ENCODE data around the gene PCBP4.

PCBP4 gene

DNA sequence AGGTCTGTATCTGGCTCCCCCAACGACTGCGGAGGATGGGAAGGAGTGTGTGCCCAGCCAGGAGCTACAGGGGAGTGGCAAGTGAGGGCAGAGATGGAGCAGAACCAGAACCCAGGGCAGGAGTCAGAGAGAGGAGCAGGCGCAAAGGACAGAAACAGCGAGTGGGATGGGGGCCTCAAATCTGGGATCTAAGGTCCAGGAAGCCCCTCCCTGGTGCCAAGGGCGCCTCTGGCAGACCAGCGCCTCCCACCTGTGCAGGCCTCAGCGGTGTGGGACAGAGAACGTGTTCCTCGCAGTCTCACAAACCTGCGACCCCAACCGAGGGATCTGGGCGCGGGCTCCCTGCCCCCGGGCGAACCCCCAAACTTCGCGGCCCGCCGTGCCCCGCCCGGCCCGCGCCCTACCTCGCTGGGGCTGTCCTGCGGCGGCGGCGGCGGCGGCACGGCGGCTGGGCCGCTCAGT, 301 bp downstream of the PCBP4 start:
- peaks cover 10% of the 10 kb centered on the region for H3K36me3 ChIP-seq (ENCODE audit: control insufficient read depth, low read length)
- TF ChIP-seq, protein P1, sequence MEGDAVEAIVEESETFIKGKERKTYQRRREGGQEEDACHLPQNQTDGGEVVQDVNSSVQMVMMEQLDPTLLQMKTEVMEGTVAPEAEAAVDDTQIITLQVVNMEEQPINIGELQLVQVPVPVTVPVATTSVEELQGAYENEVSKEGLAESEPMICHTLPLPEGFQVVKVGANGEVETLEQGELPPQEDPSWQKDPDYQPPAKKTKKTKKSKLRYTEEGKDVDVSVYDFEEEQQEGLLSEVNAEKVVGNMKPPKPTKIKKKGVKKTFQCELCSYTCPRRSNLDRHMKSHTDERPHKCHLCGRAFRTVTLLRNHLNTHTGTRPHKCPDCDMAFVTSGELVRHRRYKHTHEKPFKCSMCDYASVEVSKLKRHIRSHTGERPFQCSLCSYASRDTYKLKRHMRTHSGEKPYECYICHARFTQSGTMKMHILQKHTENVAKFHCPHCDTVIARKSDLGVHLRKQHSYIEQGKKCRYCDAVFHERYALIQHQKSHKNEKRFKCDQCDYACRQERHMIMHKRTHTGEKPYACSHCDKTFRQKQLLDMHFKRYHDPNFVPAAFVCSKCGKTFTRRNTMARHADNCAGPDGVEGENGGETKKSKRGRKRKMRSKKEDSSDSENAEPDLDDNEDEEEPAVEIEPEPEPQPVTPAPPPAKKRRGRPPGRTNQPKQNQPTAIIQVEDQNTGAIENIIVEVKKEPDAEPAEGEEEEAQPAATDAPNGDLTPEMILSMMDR (IDR thresholded peaks at IDR 0.05; ENCODE audit: low read depth, low read length, poor library complexity, severe bottlenecking): no peak
- TF ChIP-seq EZH2phosphoT487 (IDR thresholded peaks at IDR 0.05; ENCODE audit: borderline replicate concordance, low read length): no peak
- no peaks in the 10 kb centered on the region for H3K9me3 ChIP-seq (ENCODE audit: control insufficient read depth, insufficient read depth, low read length)
- no peaks in the 10 kb centered on the region for H3K9me2 ChIP-seq (replicated peaks; ENCODE audit: control insufficient read depth, low read length)
- H3K79me2 ChIP-seq (ENCODE audit: control insufficient read depth, low read length): no peaks in the 10 kb centered on the region
- H3K4me1 ChIP-seq (ENCODE audit: control insufficient read depth, low read length): peaks cover 15% of the 10 kb centered on the region
- 0 out of 2 replicates have a peak, but pooled peaks cover 11% of the 10 kb centered on the region for H3F3A ChIP-seq (ENCODE audit: control insufficient read depth, insufficient read depth)
- H3K4me2 ChIP-seq (ENCODE audit: low read length): peak overlapping the region; percentile 65
- H3K4me3 ChIP-seq (ENCODE audit: low read length): peak overlapping the region; percentile 68
- no peak overlapping the region for H3K27ac ChIP-seq (ENCODE audit: low read depth, low read length)
- H4K20me1 ChIP-seq (ENCODE audit: control insufficient read depth, insufficient read depth, low read depth, low read length): no peaks in the 10 kb centered on the region; the same call in 1 of the 2 replicates
- H3K27me3 ChIP-seq (ENCODE audit: control insufficient read depth, low read length): peaks cover 38% of the 10 kb centered on the region

DNA sequence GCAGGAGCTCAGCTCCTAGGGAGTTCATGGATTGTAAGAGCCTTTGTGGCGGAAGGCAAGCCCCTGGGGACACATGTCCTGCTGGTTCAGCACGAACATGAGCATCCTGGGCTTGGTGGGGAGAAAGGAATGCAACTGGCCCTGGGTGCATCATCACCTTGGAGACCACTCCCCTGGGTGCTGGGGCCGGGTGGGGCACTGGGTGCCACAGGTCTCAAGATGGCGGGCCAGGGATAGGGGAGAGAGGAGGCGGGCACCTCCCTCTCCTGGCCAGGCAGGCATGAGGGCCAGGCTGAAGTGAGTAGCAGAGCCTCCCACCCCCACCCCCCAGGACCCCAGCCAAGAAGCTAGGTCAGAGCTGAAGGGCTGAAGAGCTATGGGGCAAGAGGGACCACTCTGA, 768 bp downstream of the PCBP4 start:
- Histone ChIP-seq H3K27me3 (ENCODE audit: control insufficient read depth, low read length) (peaks cover 38% of the 10 kb centered on the region), H3K9me2 (replicated peaks; ENCODE audit: control insufficient read depth, low read length) (no peaks in the 10 kb centered on the region), H3K79me2 (ENCODE audit: control insufficient read depth, low read length) (no peaks in the 10 kb centered on the region), H3K36me3 (ENCODE audit: control insufficient read depth, low read length) (peaks cover 8% of the 10 kb centered on the region), H3K4me1 (ENCODE audit: control insufficient read depth, low read length) (peaks cover 15% of the 10 kb centered on the region), H3K27ac (ENCODE audit: low read depth, low read length) (no peak overlapping the region), H3K4me3 (ENCODE audit: low read length) (peak overlapping the region; percentile 68), H3K4me2 (ENCODE audit: low read length) (peak overlapping the region; percentile 65), H3F3A (ENCODE audit: control insufficient read depth, insufficient read depth) (0 out of 2 replicates have a peak, but pooled peaks cover 11% of the 10 kb centered on the region), H4K20me1 (ENCODE audit: control insufficient read depth, insufficient read depth, low read depth, low read length) (no peaks in the 10 kb centered on the region; the same call in 1 of the 2 replicates), H3K9me3 (ENCODE audit: control insufficient read depth, insufficient read depth, low read length) (no peaks in the 10 kb centered on the region)
- TF ChIP-seq, protein P1 (IDR thresholded peaks at IDR 0.05; ENCODE audit: low read depth, low read length, poor library complexity, severe bottlenecking): no peak
- no peak for TF ChIP-seq EZH2phosphoT487 (IDR thresholded peaks at IDR 0.05; ENCODE audit: borderline replicate concordance, low read length)

DNA sequence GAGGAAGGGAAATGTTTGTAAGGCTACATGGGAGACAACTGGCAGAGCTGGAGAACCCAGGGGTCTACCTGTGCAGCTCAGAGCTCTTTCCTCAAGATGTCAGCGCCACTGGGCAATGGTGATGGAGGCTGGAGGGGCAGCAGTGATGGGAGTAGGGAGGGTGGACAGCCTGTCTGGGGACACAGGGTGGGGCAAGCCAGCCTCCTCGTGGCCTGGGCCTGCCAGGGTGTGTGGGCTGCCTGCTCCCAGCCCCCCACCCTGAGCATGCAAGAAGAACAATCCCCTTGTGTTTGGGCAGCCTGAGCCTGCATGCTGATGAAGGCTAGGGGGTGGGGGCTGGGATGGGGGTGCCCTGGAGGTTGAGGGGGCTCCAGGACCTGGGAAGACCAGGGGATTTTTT, 1.2 kb downstream of the PCBP4 start:
- H3K4me3 ChIP-seq (ENCODE audit: low read length): no peak overlapping the region

More for the DNA sequence above, 1.2 kb downstream of the PCBP4 start:
- 0 out of 2 replicates have a peak, but pooled peaks cover 11% of the 10 kb centered on the region for H3F3A ChIP-seq (ENCODE audit: control insufficient read depth, insufficient read depth)
- no peaks in the 10 kb centered on the region; the same call in 1 of the 2 replicates for H4K20me1 ChIP-seq (ENCODE audit: control insufficient read depth, insufficient read depth, low read depth, low read length)
- no peaks in the 10 kb centered on the region for H3K9me2 ChIP-seq (replicated peaks; ENCODE audit: control insufficient read depth, low read length)
- peaks cover 38% of the 10 kb centered on the region for H3K27me3 ChIP-seq (ENCODE audit: control insufficient read depth, low read length)
- no peak for TF ChIP-seq EZH2phosphoT487 (IDR thresholded peaks at IDR 0.05; ENCODE audit: borderline replicate concordance, low read length)
- TF ChIP-seq, protein P1 (IDR thresholded peaks at IDR 0.05; ENCODE audit: low read depth, low read length, poor library complexity, severe bottlenecking): no peak
- H3K79me2 ChIP-seq (ENCODE audit: control insufficient read depth, low read length): no peaks in the 10 kb centered on the region
- H3K36me3 ChIP-seq (ENCODE audit: control insufficient read depth, low read length): peaks cover 3% of the 10 kb centered on the region
- H3K27ac ChIP-seq (ENCODE audit: low read depth, low read length): no peak overlapping the region
- H3K4me1 ChIP-seq (ENCODE audit: control insufficient read depth, low read length): peaks cover 15% of the 10 kb centered on the region
- H3K4me2 ChIP-seq (ENCODE audit: low read length): no peak overlapping the region
- no peaks in the 10 kb centered on the region for H3K9me3 ChIP-seq (ENCODE audit: control insufficient read depth, insufficient read depth, low read length)

Measured in DOHH2 (cell line).